Hepatocyte (in vitro differentiated cells): ENCODE measurements around the gene ANKRD11. TPM values are rescaled to one million over a fixed set of nuclear protein-coding genes. Genes with fewer than 3 reads are reported as not detected.

Experiments used
- DNase-seq: peaks from one replicate; pipeline ENCODE4 v3.0.0-alpha.2; 2016; ENCODE audit warnings: low spot score
- H2AFZ ChIP-seq: fragments of 200-600 bp; sonication (generic); 2 replicates; pipeline ENCODE4 v1.6.0; 2016; ENCODE audit warnings: antibody characterized with exemption, mild to moderate bottlenecking
- H3K27ac ChIP-seq: fragments of 200-600 bp; sonication (generic); 2 replicates; pipeline ENCODE4 v1.5.1; 2016; ENCODE audit warnings: mild to moderate bottlenecking
- H3K27me3 ChIP-seq: fragments of 200-600 bp; sonication (generic); 2 replicates; pipeline ENCODE4 v1.6.1; 2016
- H3K36me3 ChIP-seq: fragments of 200-600 bp; sonication (generic); replicated peaks from 2 replicates; pipeline ENCODE4 v1.5.1; 2016; ENCODE audit warnings: low read depth; ENCODE audit not compliant: insufficient read depth
- H3K4me1 ChIP-seq: fragments of 200-600 bp; sonication (generic); 2 replicates; pipeline ENCODE4 v1.5.1; 2016; ENCODE audit warnings: mild to moderate bottlenecking, moderate library complexity; ENCODE audit not compliant: insufficient read depth
- H3K4me2 ChIP-seq: fragments of 200-600 bp; sonication (generic); 2 replicates; pipeline ENCODE4 v1.6.0; 2016
- H3K4me3 ChIP-seq: fragments of 200-600 bp; sonication (generic); 2 replicates; pipeline ENCODE4 v1.5.1; 2016; ENCODE audit warnings: mild to moderate bottlenecking
- H3K79me2 ChIP-seq: fragments of 200-600 bp; sonication (generic); 2 replicates; pipeline ENCODE4 v1.6.0; 2017; ENCODE audit warnings: mild to moderate bottlenecking
- H3K9me2 ChIP-seq: fragments of 200-600 bp; sonication (generic); replicated peaks from 2 replicates; pipeline ENCODE4 v1.6.0; 2017; ENCODE audit warnings: mild to moderate bottlenecking; ENCODE audit not compliant: insufficient read depth
- H3K9me3 ChIP-seq: fragments of 200-600 bp; sonication (generic); 2 replicates; pipeline ENCODE4 v1.5.1; 2016; ENCODE audit warnings: low read depth, mild to moderate bottlenecking
- H4K20me1 ChIP-seq: fragments of 200-600 bp; sonication (generic); 2 replicates; pipeline ENCODE4 v1.6.0; 2016; ENCODE audit warnings: mild to moderate bottlenecking; ENCODE audit not compliant: insufficient read depth, poor library complexity, severe bottlenecking
- EZH2 ChIP-seq: fragments of 200-600 bp; sonication (generic); IDR thresholded peaks from 2 replicates; pipeline ENCODE4 v1.6.1; 2016; ENCODE audit warnings: antibody characterized with exemption, mild to moderate bottlenecking, borderline replicate concordance
- EZH2phosphoT487 ChIP-seq: fragments of 200-600 bp; sonication (generic); IDR thresholded peaks from one replicate; pipeline ENCODE4 v1.6.1; 2018; ENCODE audit warnings: antibody characterized with exemption, mild to moderate bottlenecking, low read depth, moderate library complexity; ENCODE audit not compliant: unreplicated experiment, severe bottlenecking
- WGBS: methylation state at CpG from one replicate; pipeline ENCODE4 v1.1.6; 2016; ENCODE audit warnings: low lambda C conversion rate; ENCODE audit errors: missing lambda C conversion rate; 5-methylcytosine and 5-hydroxymethylcytosine counted together
- polyA plus RNA-seq: library from polyadenylated mRNA; unstranded; fragments of >200 nt; fragmentation: Nextera tagmentation; extraction: Ambion mirVana; gene quantifications from 2 replicates; pipeline ENCODE4 v1.2.1, GENCODE V29; 2016
- total RNA-seq: library from RNA; depleted of rRNA; stranded (reverse); fragments of >200 nt; gene quantifications from 2 replicates; pipeline ENCODE4 v1.2.3, GENCODE V29; 2014
- TF ChIP-seq, protein P1 (sequence below): fragments of 200-600 bp; sonication (generic); IDR thresholded peaks from 2 replicates; pipeline ENCODE4 v1.5.1; 2016; ENCODE audit warnings: antibody characterized with exemption, mild to moderate bottlenecking; ENCODE audit not compliant: poor library complexity

ANKRD11 gene
- total and polyA plus RNA-seq, 2 experiments from 2014 or later = 48.7 to 130 TPM

DNA sequence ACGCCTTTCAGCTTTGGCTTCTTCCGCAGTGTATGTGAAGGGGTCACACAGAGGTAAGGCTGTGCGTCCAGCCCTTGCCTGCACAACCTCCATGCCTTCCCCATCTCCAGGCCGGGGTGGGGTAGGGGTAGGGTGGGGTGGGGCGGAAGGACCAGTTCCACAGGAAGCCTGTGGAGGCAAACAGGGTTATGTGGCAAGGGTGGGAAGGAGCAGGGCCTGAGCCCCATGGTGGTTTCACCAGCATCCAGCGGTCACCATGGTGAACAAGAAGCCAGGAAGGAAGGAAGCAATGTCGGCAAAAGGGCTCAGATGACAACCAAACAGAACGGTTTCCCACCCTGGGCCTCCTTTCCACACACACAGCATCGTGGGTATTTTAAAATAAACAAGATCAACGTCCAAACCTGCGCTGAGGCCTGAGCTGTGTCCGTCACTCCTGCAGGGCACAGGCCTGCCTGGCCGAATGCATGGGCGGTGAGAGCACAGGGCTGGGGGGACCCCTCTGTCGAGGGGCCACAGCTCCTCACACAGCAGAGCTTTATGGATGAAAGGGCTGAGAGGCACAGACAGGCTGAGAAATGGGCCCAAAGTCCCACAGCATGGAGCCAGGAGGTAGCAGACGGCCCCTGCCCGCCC lies 192.3 kb downstream of the ANKRD11 start:
- TF ChIP-seq EZH2phosphoT487 (no peak), EZH2 (no peak)
- TF ChIP-seq, protein P1, sequence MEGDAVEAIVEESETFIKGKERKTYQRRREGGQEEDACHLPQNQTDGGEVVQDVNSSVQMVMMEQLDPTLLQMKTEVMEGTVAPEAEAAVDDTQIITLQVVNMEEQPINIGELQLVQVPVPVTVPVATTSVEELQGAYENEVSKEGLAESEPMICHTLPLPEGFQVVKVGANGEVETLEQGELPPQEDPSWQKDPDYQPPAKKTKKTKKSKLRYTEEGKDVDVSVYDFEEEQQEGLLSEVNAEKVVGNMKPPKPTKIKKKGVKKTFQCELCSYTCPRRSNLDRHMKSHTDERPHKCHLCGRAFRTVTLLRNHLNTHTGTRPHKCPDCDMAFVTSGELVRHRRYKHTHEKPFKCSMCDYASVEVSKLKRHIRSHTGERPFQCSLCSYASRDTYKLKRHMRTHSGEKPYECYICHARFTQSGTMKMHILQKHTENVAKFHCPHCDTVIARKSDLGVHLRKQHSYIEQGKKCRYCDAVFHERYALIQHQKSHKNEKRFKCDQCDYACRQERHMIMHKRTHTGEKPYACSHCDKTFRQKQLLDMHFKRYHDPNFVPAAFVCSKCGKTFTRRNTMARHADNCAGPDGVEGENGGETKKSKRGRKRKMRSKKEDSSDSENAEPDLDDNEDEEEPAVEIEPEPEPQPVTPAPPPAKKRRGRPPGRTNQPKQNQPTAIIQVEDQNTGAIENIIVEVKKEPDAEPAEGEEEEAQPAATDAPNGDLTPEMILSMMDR = no peak
- WGBS = 86% methylated on average over 16 of the region's 17 CpGs
- no peaks in the 10 kb centered on the region for H3K9me2 ChIP-seq
- no peaks in the 10 kb centered on the region for H3K4me1 ChIP-seq
- H3K79me2 ChIP-seq = peaks cover 80% of the 10 kb centered on the region
- peaks cover 82% of the 10 kb centered on the region for H4K20me1 ChIP-seq
- no peak overlapping the region for H3K27ac ChIP-seq
- no peak overlapping the region for H3K4me3 ChIP-seq
- no peak overlapping the region for H2AFZ ChIP-seq
- H3K36me3 ChIP-seq = no peaks in the 10 kb centered on the region
- no peak for DNase-seq
- no peaks in the 10 kb centered on the region for H3K27me3 ChIP-seq
- H3K4me2 ChIP-seq = no peak overlapping the region
- no peaks in the 10 kb centered on the region for H3K9me3 ChIP-seq

DNA sequence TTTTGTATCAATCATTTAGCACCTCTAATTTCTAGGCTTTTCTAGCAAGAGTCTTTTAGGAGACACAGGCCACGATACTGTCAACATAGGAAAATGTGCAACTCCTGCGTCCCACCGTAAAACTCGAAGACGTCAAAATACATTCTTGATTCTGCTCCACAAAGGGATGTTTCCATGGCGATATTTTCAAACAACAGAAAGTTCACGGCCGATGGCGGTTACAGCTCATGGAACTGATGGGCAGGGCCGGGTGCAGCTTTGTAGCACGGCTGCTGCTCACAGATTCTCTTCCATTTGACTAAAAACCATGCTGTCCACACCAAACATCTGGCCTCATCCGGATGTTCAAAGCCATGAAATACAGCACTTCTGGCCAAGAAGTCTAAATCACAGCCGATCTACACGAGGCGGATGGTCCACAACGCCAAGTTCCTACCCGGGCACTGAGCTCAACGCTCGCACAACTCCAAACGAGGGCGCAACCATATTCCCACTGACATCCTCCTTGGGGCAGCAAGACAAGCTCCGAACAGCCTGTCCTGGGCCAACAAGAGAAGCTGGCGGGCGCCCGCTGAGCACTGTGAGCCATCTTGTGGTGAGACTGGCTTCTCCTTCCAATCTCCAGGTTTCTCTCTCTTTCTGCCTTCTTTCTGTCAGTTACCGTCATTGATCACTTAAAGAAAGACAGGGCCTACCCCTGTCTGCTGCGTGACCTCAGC lies 193.0 kb downstream of the ANKRD11 start:
- WGBS = 91% methylated on average over 27 of the region's 27 CpGs
- Histone ChIP-seq H3K36me3 (no peaks in the 10 kb centered on the region), H3K79me2 (peaks cover 80% of the 10 kb centered on the region), H3K4me3 (no peak overlapping the region), H3K27me3 (no peaks in the 10 kb centered on the region), H3K4me1 (no peaks in the 10 kb centered on the region), H3K9me3 (no peaks in the 10 kb centered on the region), H3K4me2 (no peak overlapping the region), H4K20me1 (peaks cover 81% of the 10 kb centered on the region), H3K27ac (no peak overlapping the region), H2AFZ (no peak overlapping the region), H3K9me2 (no peaks in the 10 kb centered on the region)
- no peak for DNase-seq
- no peak for TF ChIP-seq EZH2
- no peak for TF ChIP-seq EZH2phosphoT487
- TF ChIP-seq, protein P1 = no peak

DNA sequence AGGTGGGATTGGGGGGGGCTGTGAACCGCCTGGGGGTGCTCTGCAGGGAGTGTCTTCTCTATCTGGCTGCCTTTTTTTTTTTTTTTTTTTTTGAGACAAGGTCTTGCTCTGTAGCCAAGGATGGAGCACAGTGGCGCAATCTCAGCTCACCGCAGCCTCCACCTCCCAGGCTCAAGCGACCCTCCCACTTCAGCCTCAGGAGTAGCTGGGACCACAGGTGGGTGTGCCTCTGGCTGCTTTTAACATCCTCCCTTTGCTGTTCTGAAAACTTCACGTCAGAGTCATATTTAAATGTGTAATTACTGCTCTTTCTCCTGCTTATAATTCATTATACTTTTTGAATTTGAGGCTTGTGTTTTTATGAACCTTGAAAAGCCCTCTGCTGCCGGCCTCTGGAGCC lies 194.4 kb downstream of the ANKRD11 start:
- Histone ChIP-seq H3K27me3 (no peaks in the 10 kb centered on the region), H2AFZ (no peak overlapping the region), H3K4me3 (no peak overlapping the region), H3K36me3 (no peaks in the 10 kb centered on the region), H3K9me3 (no peaks in the 10 kb centered on the region), H4K20me1 (peaks cover 79% of the 10 kb centered on the region), H3K9me2 (no peaks in the 10 kb centered on the region), H3K4me1 (no peaks in the 10 kb centered on the region), H3K27ac (no peak overlapping the region), H3K79me2 (peaks cover 76% of the 10 kb centered on the region), H3K4me2 (no peak overlapping the region)
- DNase-seq = no peak
- 90% methylated on average over 5 of the region's 6 CpGs for WGBS
- TF ChIP-seq, protein P1 = no peak
- TF ChIP-seq EZH2phosphoT487 = no peak
- TF ChIP-seq EZH2 = no peak
